ENCODE measurements around the gene STAG3.

The STAG3 gene

DNA sequence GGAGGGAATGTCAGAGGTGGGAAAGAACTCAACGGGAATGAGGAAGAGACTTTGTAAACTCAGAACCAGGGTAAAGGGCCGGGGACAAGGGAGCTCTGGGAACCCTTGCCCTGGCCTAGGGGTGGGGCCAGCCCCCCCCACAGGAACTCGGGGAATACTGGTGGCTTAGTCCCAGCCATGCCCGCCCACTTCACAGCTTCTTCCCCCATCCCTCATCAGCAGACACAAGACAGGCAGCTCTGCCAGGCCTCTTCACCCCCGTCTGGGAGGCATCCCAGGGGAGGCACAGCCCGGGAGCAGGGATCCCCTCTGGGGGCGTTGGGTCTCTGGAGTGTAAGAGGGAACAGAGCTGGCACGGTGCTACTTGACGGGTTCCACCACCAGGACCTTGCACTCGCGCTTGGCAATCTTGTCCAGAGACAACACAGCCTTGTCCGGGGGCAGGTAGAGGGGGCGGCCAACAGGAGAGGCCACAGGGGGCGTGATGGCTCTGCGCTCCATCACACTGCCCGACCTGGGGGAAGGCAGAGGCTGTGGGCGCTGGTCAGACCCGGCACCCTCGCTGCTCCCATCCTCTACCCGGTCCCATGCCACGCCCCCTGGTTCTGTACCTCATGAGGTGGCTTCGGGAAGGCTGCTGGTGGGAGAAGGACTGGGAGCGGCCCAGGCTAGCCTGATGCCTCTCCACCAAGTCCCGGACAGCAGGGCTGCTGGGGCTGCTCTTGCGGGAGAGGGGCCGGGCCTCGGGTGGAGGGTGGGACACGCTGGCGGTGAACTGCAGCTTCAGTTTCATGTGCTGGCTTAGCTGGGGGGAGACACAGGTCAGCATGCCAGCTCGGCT, 22.8 kb upstream of the STAG3 start:
- Mint-ChIP-seq H3K4me1 (peaks cover 53% of the 10 kb centered on the region), H3K36me3 (ENCODE audit: low read depth) (peaks cover 29% of the 10 kb centered on the region), H3K9me3 (no peaks in the 10 kb centered on the region), H3K27ac (no peak overlapping the region), H3K27me3 (ENCODE audit: low read depth, poor library complexity) (peaks cover 2% of the 10 kb centered on the region), H3K4me3 (no peak overlapping the region)
- TF ChIP-seq, protein P1, sequence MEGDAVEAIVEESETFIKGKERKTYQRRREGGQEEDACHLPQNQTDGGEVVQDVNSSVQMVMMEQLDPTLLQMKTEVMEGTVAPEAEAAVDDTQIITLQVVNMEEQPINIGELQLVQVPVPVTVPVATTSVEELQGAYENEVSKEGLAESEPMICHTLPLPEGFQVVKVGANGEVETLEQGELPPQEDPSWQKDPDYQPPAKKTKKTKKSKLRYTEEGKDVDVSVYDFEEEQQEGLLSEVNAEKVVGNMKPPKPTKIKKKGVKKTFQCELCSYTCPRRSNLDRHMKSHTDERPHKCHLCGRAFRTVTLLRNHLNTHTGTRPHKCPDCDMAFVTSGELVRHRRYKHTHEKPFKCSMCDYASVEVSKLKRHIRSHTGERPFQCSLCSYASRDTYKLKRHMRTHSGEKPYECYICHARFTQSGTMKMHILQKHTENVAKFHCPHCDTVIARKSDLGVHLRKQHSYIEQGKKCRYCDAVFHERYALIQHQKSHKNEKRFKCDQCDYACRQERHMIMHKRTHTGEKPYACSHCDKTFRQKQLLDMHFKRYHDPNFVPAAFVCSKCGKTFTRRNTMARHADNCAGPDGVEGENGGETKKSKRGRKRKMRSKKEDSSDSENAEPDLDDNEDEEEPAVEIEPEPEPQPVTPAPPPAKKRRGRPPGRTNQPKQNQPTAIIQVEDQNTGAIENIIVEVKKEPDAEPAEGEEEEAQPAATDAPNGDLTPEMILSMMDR (IDR thresholded peaks at IDR 0.05), result no peak
- no peak for DNase-seq

DNA sequence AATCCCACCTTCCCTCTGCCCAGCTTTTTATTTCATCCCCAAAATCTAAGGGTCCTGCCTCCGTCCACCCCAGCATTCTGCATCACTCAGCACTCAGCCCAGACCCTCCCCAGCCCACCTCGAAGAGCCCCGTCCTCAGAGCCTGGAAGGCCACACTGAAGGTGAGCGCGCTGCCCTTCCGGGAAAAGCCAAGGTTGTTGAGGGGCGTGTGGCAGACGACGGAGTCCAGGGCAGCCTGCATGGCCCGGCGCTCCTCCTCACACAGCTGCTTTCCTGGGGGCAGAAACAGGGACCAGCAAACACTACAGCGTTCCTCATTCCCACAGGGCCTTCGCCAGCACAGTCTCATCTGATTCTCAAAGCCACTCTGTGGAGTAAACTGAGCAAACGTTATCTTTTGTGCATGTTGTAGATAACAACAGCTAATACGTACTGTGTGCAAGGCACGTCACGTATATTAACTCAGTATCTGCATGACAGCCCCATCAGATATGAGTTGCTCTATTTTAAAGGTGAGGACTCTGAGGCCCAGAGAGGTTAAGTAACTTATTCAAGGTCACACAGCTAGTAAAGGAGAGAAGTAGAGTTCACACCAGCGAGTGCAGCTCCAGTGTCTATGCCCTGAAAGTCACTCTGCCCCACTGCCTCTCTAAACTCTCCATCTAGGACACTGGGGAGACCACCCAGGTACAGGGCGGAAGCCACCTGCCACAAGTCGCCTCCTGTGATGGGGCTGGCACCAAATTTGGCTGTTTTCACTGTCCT, 22.0 kb upstream of the STAG3 start:
- Mint-ChIP-seq H3K4me3 (no peak overlapping the region), H3K4me1 (peaks cover 51% of the 10 kb centered on the region), H3K9me3 (no peaks in the 10 kb centered on the region), H3K36me3 (ENCODE audit: low read depth) (peaks cover 21% of the 10 kb centered on the region), H3K27me3 (ENCODE audit: low read depth, poor library complexity) (peaks cover 2% of the 10 kb centered on the region), H3K27ac (peak overlapping the region; percentile 69)
- TF ChIP-seq, protein P1 (IDR thresholded peaks at IDR 0.05), result no peak
- no peak for DNase-seq

DNA sequence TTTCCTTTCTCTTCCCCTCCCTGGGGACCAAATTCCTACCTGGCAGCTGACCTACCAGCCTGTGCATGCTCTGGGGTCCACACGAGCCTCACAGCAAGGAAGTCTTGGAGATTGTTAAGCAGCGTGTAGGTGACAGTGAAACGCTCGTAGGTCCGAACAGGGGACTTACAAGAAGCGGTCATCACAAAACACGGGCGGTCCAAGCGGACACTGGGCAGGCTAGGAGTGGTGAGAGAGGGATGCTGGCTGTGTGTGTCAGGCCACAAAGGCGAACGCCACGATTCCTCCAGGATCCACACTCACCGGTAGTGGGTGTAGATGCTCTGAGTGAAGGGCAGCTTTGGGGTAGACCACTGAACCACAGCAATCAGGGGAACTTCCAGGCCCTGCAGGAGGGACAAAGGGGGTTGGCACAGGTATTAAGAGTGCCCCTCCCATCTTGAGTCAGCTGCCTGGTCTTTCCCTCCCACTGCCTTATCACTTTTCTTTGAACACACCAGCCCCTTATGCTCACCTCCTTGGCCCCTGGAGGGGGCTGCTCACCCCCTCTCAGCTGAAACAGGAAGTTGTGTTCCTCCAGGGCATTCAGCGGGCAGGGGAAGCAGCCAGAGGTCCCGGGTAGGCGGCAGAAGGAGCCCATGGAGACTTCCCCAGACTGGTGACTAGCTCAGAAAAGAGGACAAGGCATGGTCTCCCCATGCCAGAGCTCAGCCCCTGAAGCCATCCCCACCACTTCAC, 21.2 kb upstream of the STAG3 start:
- Mint-ChIP-seq H3K4me1 (peaks cover 52% of the 10 kb centered on the region), H3K27me3 (ENCODE audit: low read depth, poor library complexity) (peaks cover 5% of the 10 kb centered on the region), H3K4me3 (peak overlapping the region; percentile 86), H3K9me3 (no peaks in the 10 kb centered on the region), H3K27ac (peak overlapping the region; percentile 69), H3K36me3 (ENCODE audit: low read depth) (peaks cover 20% of the 10 kb centered on the region)
- DNase-seq, result no peak
- TF ChIP-seq, protein P1 (IDR thresholded peaks at IDR 0.05), result no peak

DNA sequence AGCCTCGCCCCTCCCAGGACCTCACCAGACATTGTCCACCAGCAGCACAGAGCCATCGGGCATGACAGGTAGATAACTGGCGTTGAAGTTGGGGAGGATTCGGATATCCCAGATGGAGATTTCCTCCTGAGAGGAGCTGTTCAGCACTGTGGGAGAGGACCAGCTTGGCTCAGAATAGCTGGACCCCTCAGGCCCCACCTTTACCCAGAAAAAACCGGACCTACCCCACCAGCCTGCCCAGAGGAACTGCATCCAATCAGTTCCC, 20.7 kb upstream of the STAG3 start:
- no peaks in the 10 kb centered on the region for H3K9me3 Mint-ChIP-seq
- H3K4me3 Mint-ChIP-seq, result peak overlapping the region; percentile 86
- peaks cover 52% of the 10 kb centered on the region for H3K4me1 Mint-ChIP-seq
- TF ChIP-seq, protein P1 (IDR thresholded peaks at IDR 0.05), result no peak
- peak overlapping the region; percentile 36 for H3K27ac Mint-ChIP-seq
- no peak for DNase-seq
- peaks cover 7% of the 10 kb centered on the region for H3K27me3 Mint-ChIP-seq (ENCODE audit: low read depth, poor library complexity)
- H3K36me3 Mint-ChIP-seq (ENCODE audit: low read depth), result peaks cover 20% of the 10 kb centered on the region

DNA sequence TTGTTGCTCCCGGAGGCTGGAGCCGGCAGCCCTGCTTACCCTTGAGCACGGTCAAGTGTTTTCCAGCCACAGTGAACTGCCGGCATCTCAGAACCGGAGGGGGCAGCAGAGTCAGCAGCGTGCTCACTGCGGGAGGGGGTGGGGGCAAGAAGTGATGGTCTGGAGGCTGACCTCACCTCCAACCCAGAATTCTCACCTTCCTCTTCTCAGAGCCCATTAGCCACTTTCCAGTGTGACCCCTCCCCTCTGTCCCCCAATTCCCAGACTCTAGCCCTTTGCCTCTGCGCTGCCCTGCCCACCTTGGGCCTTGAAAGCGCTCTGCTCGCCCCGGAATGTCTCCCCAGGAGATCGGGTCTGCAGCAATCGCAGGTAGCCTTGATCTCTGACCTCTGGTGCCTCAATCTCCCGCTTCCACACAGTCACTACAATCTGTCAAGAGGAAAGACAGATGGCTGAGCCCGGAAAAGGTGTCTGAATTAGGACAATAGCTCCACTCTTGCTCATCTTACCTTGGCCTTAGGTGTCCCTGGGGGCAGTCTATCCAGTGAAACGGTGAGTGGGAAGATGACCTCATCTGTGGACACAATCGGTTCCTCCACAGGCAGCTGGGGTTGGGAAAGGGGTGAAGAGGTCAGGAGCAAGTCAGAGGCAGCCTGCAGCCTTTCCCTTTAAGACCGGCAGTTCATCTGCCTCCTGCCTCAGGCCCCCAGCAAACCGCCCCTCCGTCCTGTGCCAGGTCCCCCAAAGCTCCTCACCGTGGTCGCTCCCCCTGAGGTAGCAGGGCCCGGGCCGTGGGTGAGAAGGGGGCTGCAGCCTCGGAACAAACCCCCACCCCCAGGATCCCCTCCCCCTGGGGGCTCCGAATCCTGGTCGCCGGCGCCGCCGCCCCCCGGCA, 20.1 kb upstream of the STAG3 start:
- H3K9me3 Mint-ChIP-seq, result no peaks in the 10 kb centered on the region
- peaks cover 7% of the 10 kb centered on the region for H3K27me3 Mint-ChIP-seq (ENCODE audit: low read depth, poor library complexity)
- TF ChIP-seq, protein P1 (IDR thresholded peaks at IDR 0.05), result no peak
- H3K27ac Mint-ChIP-seq, result peak overlapping the region; percentile 96
- no peak for DNase-seq
- H3K36me3 Mint-ChIP-seq (ENCODE audit: low read depth), result peaks cover 17% of the 10 kb centered on the region
- H3K4me1 Mint-ChIP-seq, result peaks cover 48% of the 10 kb centered on the region
- H3K4me3 Mint-ChIP-seq, result peak overlapping the region; percentile 86

Measured in nephron progenitor cell (in vitro differentiated cells).